Effector memory CD4-positive, alpha-beta T cell (primary cell): ENCODE results near the gene CLDN10.

Experiments
- DNase-seq, 3 donors: peaks; one replicate each; pipeline ENCODE4 v3.0.0-alpha.2; 2020
- H3K27ac ChIP-seq: 2 replicates; pipeline ENCODE4 v1.7.0; 2013; ENCODE audit warnings: mild to moderate bottlenecking, low read length, moderate library complexity; ENCODE audit not compliant: insufficient read depth, poor library complexity, severe bottlenecking
- H3K27me3 ChIP-seq: replicated peaks from 2 replicates; pipeline ENCODE4 v1.7.0; 2013; ENCODE audit warnings: mild to moderate bottlenecking, low read length; ENCODE audit not compliant: insufficient read depth, control insufficient read depth, poor library complexity, severe bottlenecking
- H3K36me3 ChIP-seq: 2 replicates; pipeline ENCODE4 v1.7.0; 2013; ENCODE audit warnings: mild to moderate bottlenecking, low read length, moderate library complexity; ENCODE audit not compliant: control insufficient read depth, insufficient read depth
- H3K4me1 ChIP-seq: 2 replicates; pipeline ENCODE4 v1.7.0; 2013; ENCODE audit warnings: low read length, mild to moderate bottlenecking; ENCODE audit not compliant: control insufficient read depth, insufficient read depth, poor library complexity, severe bottlenecking
- H3K4me3 ChIP-seq: 2 replicates; pipeline ENCODE4 v1.7.0; 2013; ENCODE audit warnings: low read length, low read depth, mild to moderate bottlenecking; ENCODE audit not compliant: insufficient read depth, poor library complexity, severe bottlenecking
- H3K9me3 ChIP-seq: 2 replicates; pipeline ENCODE4 v1.7.0; 2013; ENCODE audit warnings: mild to moderate bottlenecking, low read length, moderate library complexity; ENCODE audit not compliant: control insufficient read depth

The CLDN10 gene

GRCh38 chr13:95628488-95628887 is 76.0 kb downstream of the CLDN10 start:
- H3K4me1 ChIP-seq = no peaks in the 10 kb centered on the region
- no peak overlapping the region for H3K27ac ChIP-seq
- H3K36me3 ChIP-seq = no peaks in the 10 kb centered on the region
- H3K9me3 ChIP-seq = no peaks in the 10 kb centered on the region
- no peaks in the 10 kb centered on the region for H3K27me3 ChIP-seq
- no peak overlapping the region for H3K4me3 ChIP-seq
- DNase-seq = no peak

GRCh38 chr13:95629071-95629470 is 76.6 kb downstream of the CLDN10 start:
- no peaks in the 10 kb centered on the region for H3K27me3 ChIP-seq
- no peaks in the 10 kb centered on the region for H3K9me3 ChIP-seq
- no peaks in the 10 kb centered on the region for H3K36me3 ChIP-seq
- no peak for DNase-seq
- no peaks in the 10 kb centered on the region for H3K4me1 ChIP-seq
- no peak overlapping the region for H3K4me3 ChIP-seq
- H3K27ac ChIP-seq = no peak overlapping the region
